ENCODE results near the gene TRPV3. TPM values are rescaled to one million over a fixed set of nuclear protein-coding genes. Genes with fewer than 3 reads are reported as not detected.
A peak's percentile ranks its signal among the peaks of the same experiment; 100 is the strongest.

Gene TRPV3
- total and polyA plus RNA-seq, 9 of the 15 experiments (the other 6 are each of a cell fraction or from before 2014, with no cell fraction given), result 0.03 to 0.42 (median 0.11) TPM; not detected in 1

- no peak for TF ChIP-seq MYBL2 (IDR thresholded peaks at IDR 0.05; ENCODE audit: low read depth)
- TF ChIP-seq MYBL2 (CRISPR knock-in tag; IDR thresholded peaks at IDR 0.05; ENCODE audit: borderline replicate concordance), result no peak
- TF ChIP-seq ZZZ3 (IDR thresholded peaks at IDR 0.05), result no peak
- TF ChIP-seq BACH1 (tag; IDR thresholded peaks at IDR 0.05), result no peak
- TF ChIP-seq MTA1 (IDR thresholded peaks at IDR 0.05; ENCODE audit: borderline replicate concordance), result peak; percentile 56; the same call in 1 of the 2 replicates
- TF ChIP-seq CREB1 (IDR thresholded peaks at IDR 0.05), result no peak
- no peak for TF ChIP-seq CREB1 (CRISPR knock-in tag; IDR thresholded peaks at IDR 0.05)
- no peak for TF ChIP-seq SNAPC5 (CRISPR knock-in tag; IDR thresholded peaks at IDR 0.05)
- no peak for TF ChIP-seq BMI1 (IDR thresholded peaks at IDR 0.05; ENCODE audit: low read length)
- TF ChIP-seq KDM2B (CRISPR knock-in tag; IDR thresholded peaks at IDR 0.05), result no peak
- TF ChIP-seq DIDO1 (tag; IDR thresholded peaks at IDR 0.05; ENCODE audit: low read depth), result no peak
These were observed 22.2 kb downstream of the TRPV3 start (continued) for GRCh38 chr17:3535253-3535995.

GRCh38 chr17:3534881-3535252 is 22.7 kb downstream of the TRPV3 start:
- Histone ChIP-seq H3K4me2 (ENCODE audit: insufficient read depth, low read length) (no peak overlapping the region), H3K9ac (ENCODE audit: insufficient read depth in 1 of 2, low read depth in 2 of 2, low read length in 2 of 2) (no peak overlapping the region), H3K79me2 (ENCODE audit: control insufficient read depth, insufficient read depth, low read length) (no peaks in the 10 kb centered on the region), H3K27me3 (ENCODE audit: control insufficient read depth in 2 of 2, insufficient read depth in 2 of 2, low read length in 2 of 2) (peaks cover 11 to 38% of the 10 kb centered on the region in 2 experiments; a peak in 4 of 5 replicates), H3K4me1 (replicated peaks in 1 of 2; ENCODE audit: control insufficient read depth in 2 of 2, insufficient read depth in 2 of 2, low read length in 2 of 2) (peaks cover 0 to 8% of the 10 kb centered on the region in 2 experiments; a peak in 1 of 5 replicates), H4K20me1 (replicated peaks; ENCODE audit: control insufficient read depth, insufficient read depth, low read length) (no peaks in the 10 kb centered on the region), H3K9me3 (replicated peaks; ENCODE audit: control insufficient read depth, insufficient read depth, low read depth, low read length) (no peaks in the 10 kb centered on the region), H3K4me3 (no peak overlapping the region), H3K27ac (ENCODE audit: extremely low read depth, low read depth, low read length) (no peak overlapping the region), H3K9me1 (ENCODE audit: control insufficient read depth, insufficient read depth, low read length) (no peaks in the 10 kb centered on the region), H3K36me3 (ENCODE audit: control insufficient read depth, insufficient read depth, low read length) (no peaks in the 10 kb centered on the region), H2AFZ (ENCODE audit: low read depth, low read length) (no peak overlapping the region)
- POLR2A ChIA-PET, result no interaction called here
- intact Hi-C loops (cut with micrococcal nuclease), result no loop called here
- WGBS (ENCODE audit: insufficient coverage, low coverage, missing lambda C conversion rate), result 0% methylated on average over 1 of the region's 3 CpGs
- BruUV-seq (replicated peaks), result no TSS peak
- ATAC-seq (no peak), FAIRE-seq (no peak), DNase-seq (ENCODE audit: extremely low read depth in 1 of 4, low spot score in 3 of 4) (no peak)
- in situ Hi-C loops (cut with MboI), result no loop called here
- CTCF ChIA-PET (ENCODE audit: low intra/inter-chr PET ratio), result no interaction called here
- TF ChIP-seq ARID3B (CRISPR knock-in tag; IDR thresholded peaks at IDR 0.05; ENCODE audit: borderline replicate concordance) (no peak), HBP1 (CRISPR knock-in tag; IDR thresholded peaks at IDR 0.05) (no peak), KAT2B (IDR thresholded peaks at IDR 0.05; ENCODE audit: low read depth, low read length) (no peak), ZNF507 (tag; conservative IDR thresholded peaks at IDR 0.05) (no peak), ARHGAP35 (IDR thresholded peaks at IDR 0.05; ENCODE audit: partially characterized antibody) (no peak), GABPB1 (CRISPR knock-in tag; IDR thresholded peaks at IDR 0.05) (no peak), EGR1 (conservative IDR thresholded peaks at IDR 0.05) (no peak), MLLT1 (IDR thresholded peaks at IDR 0.05) (no peak)
